Esophagus muscularis mucosa (tissue), 4 donors: ENCODE data around the gene CCDC188.

Source experiments
- CTCF ChIP-seq, 3 experiments: fragments of 200-600 bp in 2 of 3; fragments of 450-650 bp in 1 of 3; sonication (generic) in 2 of 3; IDR thresholded peaks; one replicate each; pipeline ENCODE4 v1.5.1; 2017 to 2019; ENCODE audit warnings: antibody characterized with exemption in 3 of 3, mild to moderate bottlenecking in 2 of 3, moderate library complexity in 1 of 3
- EP300 ChIP-seq: sonication (generic); formaldehyde crosslinking; IDR thresholded peaks from one replicate; pipeline ENCODE4 v1.6.1; 2017; ENCODE audit warnings: antibody characterized with exemption
- POLR2A ChIP-seq: fragments of 450-650 bp; IDR thresholded peaks from one replicate; pipeline ENCODE4 v1.6.1; 2017; ENCODE audit warnings: antibody characterized with exemption, moderate library complexity, mild to moderate bottlenecking, low read depth
- POLR2AphosphoS5 ChIP-seq, 2 donors: sonication (generic); formaldehyde crosslinking; IDR thresholded peaks; one replicate each; pipeline ENCODE4 v1.6.1; 2017; ENCODE audit warnings: antibody characterized with exemption in 2 of 2

- TF ChIP-seq CTCF (IDR thresholded peaks at IDR 0.05): no peak
- TF ChIP-seq EP300: no peak
- no peak for TF ChIP-seq POLR2A
- no peak for TF ChIP-seq POLR2AphosphoS5 (IDR thresholded peaks at IDR 0.05)
Measured at GRCh38 chr22:20109411-20110358, 41.2 kb downstream of the CCDC188 start.
